H9 (cell line): ENCODE measurements around the gene COX6A1. TPM values are rescaled to one million over a fixed set of nuclear protein-coding genes. Genes with fewer than 3 reads are reported as not detected.
A peak's percentile ranks its signal among the peaks of the same experiment; 100 is the strongest.
"Not testable (repeated sequence)": the region's sequence is repeated elsewhere in the genome, so short reads cannot be mapped to it uniquely, and the experiment has no call there.

Experiments used
- DNase-seq: peaks from one replicate; pipeline ENCODE4 v3.0.0-alpha.2; 2017
- H2AFZ ChIP-seq: one replicate; pipeline ENCODE4 v1.6.1; 2013; ENCODE audit warnings: mild to moderate bottlenecking, low read length, control low read depth, moderate library complexity
- H2AK5ac ChIP-seq: 2 replicates; pipeline ENCODE4 v1.6.1; 2013; ENCODE audit warnings: low read length, control low read depth, mixed read lengths; ENCODE audit not compliant: insufficient read length
- H2BK120ac ChIP-seq: one replicate; pipeline ENCODE4 v1.6.1; 2013; ENCODE audit warnings: low read depth, mild to moderate bottlenecking, low read length, control low read depth, inconsistent platforms; ENCODE audit not compliant: poor library complexity, severe bottlenecking
- H2BK12ac ChIP-seq: 2 replicates; pipeline ENCODE4 v1.6.1; 2013; ENCODE audit warnings: low read length, control low read depth, mixed read lengths, low read depth; ENCODE audit not compliant: insufficient read length
- H2BK15ac ChIP-seq: 2 replicates; pipeline ENCODE4 v1.6.1; 2013; ENCODE audit warnings: low read depth, low read length, control low read depth
- H2BK20ac ChIP-seq: one replicate; pipeline ENCODE4 v1.6.1; 2013; ENCODE audit warnings: low read depth, mild to moderate bottlenecking, low read length, control low read depth, inconsistent platforms; ENCODE audit not compliant: poor library complexity, severe bottlenecking
- H2BK5ac ChIP-seq: 2 replicates; pipeline ENCODE4 v1.6.1; 2013; ENCODE audit warnings: low read length, control low read depth, mixed read lengths; ENCODE audit not compliant: insufficient read length
- H3K14ac ChIP-seq: 2 replicates; pipeline ENCODE4 v1.6.1; 2013; ENCODE audit warnings: low read length, control low read depth; ENCODE audit not compliant: insufficient read depth
- H3K18ac ChIP-seq: 2 replicates; pipeline ENCODE4 v1.6.1; 2013; ENCODE audit warnings: low read depth, mild to moderate bottlenecking, mixed read lengths, low read length, control low read depth; ENCODE audit not compliant: insufficient read length
- H3K23ac ChIP-seq: 2 replicates; pipeline ENCODE4 v1.6.1; 2013; ENCODE audit warnings: low read length, control low read depth, mixed read lengths, low read depth; ENCODE audit not compliant: insufficient read length
- H3K23me2 ChIP-seq: 2 replicates; pipeline ENCODE4 v1.6.1; 2013; ENCODE audit warnings: low read depth, mild to moderate bottlenecking, mixed read lengths, low read length, control low read depth; ENCODE audit not compliant: insufficient read length, poor library complexity, severe bottlenecking
- H3K27ac ChIP-seq: 2 replicates; pipeline ENCODE4 v1.5.1; 2013; ENCODE audit warnings: low read length, control low read depth, mixed read lengths, low read depth; ENCODE audit not compliant: insufficient read length
- H3K27me3 ChIP-seq: 2 replicates; pipeline ENCODE4 v1.6.1; 2013; ENCODE audit warnings: low read length, control low read depth, inconsistent platforms; ENCODE audit not compliant: insufficient read depth
- H3K4ac ChIP-seq: 2 replicates; pipeline ENCODE4 v1.6.1; 2013; ENCODE audit warnings: low read depth, mild to moderate bottlenecking, control low read depth, inconsistent platforms, low read length, moderate library complexity
- H3K4me1 ChIP-seq: 2 replicates; pipeline ENCODE4 v1.6.1; 2013; ENCODE audit warnings: low read length, control low read depth, inconsistent platforms; ENCODE audit not compliant: insufficient read depth
- H3K4me2 ChIP-seq: 2 replicates; pipeline ENCODE4 v1.6.1; 2013; ENCODE audit warnings: low read length, control low read depth, mixed read lengths; ENCODE audit not compliant: insufficient read length, insufficient read depth
- H3K56ac ChIP-seq: 2 replicates; pipeline ENCODE4 v1.6.1; 2013; ENCODE audit warnings: low read depth, mild to moderate bottlenecking, mixed read lengths, low read length, control low read depth; ENCODE audit not compliant: insufficient read length
- H3K79me1 ChIP-seq: 2 replicates; pipeline ENCODE4 v1.6.1; 2013; ENCODE audit warnings: low read depth, mild to moderate bottlenecking, moderate library complexity, low read length, control low read depth, inconsistent platforms; ENCODE audit not compliant: insufficient read depth, poor library complexity, severe bottlenecking
- H3K79me2 ChIP-seq: 2 replicates; pipeline ENCODE4 v1.6.1; 2013; ENCODE audit warnings: low read length, control low read depth, inconsistent platforms; ENCODE audit not compliant: insufficient read depth
- H3K9ac ChIP-seq: 2 replicates; pipeline ENCODE4 v1.6.1; 2013; ENCODE audit warnings: low read length, control low read depth, mixed read lengths; ENCODE audit not compliant: insufficient read length; ENCODE audit errors: extremely low read depth
- H3K9me3 ChIP-seq: one replicate; pipeline ENCODE4 v1.6.1; 2013; ENCODE audit warnings: low read depth, low read length, inconsistent platforms; ENCODE audit not compliant: control insufficient read depth
- H3T11ph ChIP-seq: one replicate; pipeline ENCODE4 v1.6.1; 2013; ENCODE audit warnings: mild to moderate bottlenecking, low read length, control low read depth, inconsistent platforms
- H4K20me1 ChIP-seq: one replicate; pipeline ENCODE4 v1.6.1; 2013; ENCODE audit not compliant: control insufficient read depth, insufficient read length, insufficient read depth
- H4K5ac ChIP-seq: 2 replicates; pipeline ENCODE4 v1.6.1; 2013; ENCODE audit warnings: low read depth, mild to moderate bottlenecking, mixed read lengths, low read length, control low read depth; ENCODE audit not compliant: insufficient read length
- H4K8ac ChIP-seq: replicated peaks from 2 replicates; pipeline ENCODE4 v1.6.1; 2013; ENCODE audit warnings: low read length, control low read depth, mixed read lengths, low read depth; ENCODE audit not compliant: insufficient read length
- H4K91ac ChIP-seq: 2 replicates; pipeline ENCODE4 v1.6.1; 2013; ENCODE audit warnings: low read depth, mild to moderate bottlenecking, moderate library complexity, mixed read lengths, low read length, control low read depth; ENCODE audit not compliant: insufficient read length
- H3K27ac Mint-ChIP-seq, 3 experiments: 2 replicates in 2 of 3; 3 replicates in 1 of 3; pipeline ENCODE4 v1.8.0; 2020 to 2021; ENCODE audit warnings: mixed read lengths in 3 of 3, mild to moderate bottlenecking in 1 of 3, moderate library complexity in 1 of 3
- H3K27me3 Mint-ChIP-seq: 2 replicates; pipeline ENCODE4 v1.8.0; 2021; ENCODE audit warnings: low read depth, mild to moderate bottlenecking, moderate library complexity, mixed read lengths
- H3K36me3 Mint-ChIP-seq, 3 experiments: 2 replicates in 2 of 3; 3 replicates in 1 of 3; pipeline ENCODE4 v1.8.0; 2020 to 2021; ENCODE audit warnings: low read depth in 3 of 3, mixed read lengths in 3 of 3; ENCODE audit not compliant: insufficient read depth in 1 of 3
- H3K4me1 Mint-ChIP-seq, 2 experiments: 2 replicates each; pipeline ENCODE4 v1.8.0; 2020; ENCODE audit warnings: mixed read lengths in 2 of 2
- H3K4me3 Mint-ChIP-seq, 2 experiments: 2 replicates in 1 of 2; 3 replicates in 1 of 2; pipeline ENCODE4 v1.8.0; 2020 to 2021; ENCODE audit warnings: mild to moderate bottlenecking in 2 of 2, mixed read lengths in 2 of 2, moderate library complexity in 1 of 2
- H3K9me3 Mint-ChIP-seq, 2 experiments: 2 replicates in 1 of 2; 3 replicates in 1 of 2; pipeline ENCODE4 v1.8.0; 2020; ENCODE audit warnings: mild to moderate bottlenecking in 2 of 2, mixed read lengths in 2 of 2, moderate library complexity in 1 of 2
- WGBS: extraction: QIAGEN DNeasy Blood & Tissue Kit; methylation state at CpG from one replicate; pipeline ENCODE4 v1.1.7; 2013; ENCODE audit warnings: missing lambda C conversion rate, low lambda C conversion rate, mixed read lengths; ENCODE audit not compliant: insufficient read length; ENCODE audit errors: extremely low coverage; 5-methylcytosine and 5-hydroxymethylcytosine counted together
- total RNA-seq: library from RNA; stranded (reverse); gene quantifications from 2 replicates; pipeline ENCODE4 v1.2.1, GENCODE V29; 2021
- TF ChIP-seq, protein P1 (sequence below): fragments of 200-600 bp; sonication (generic); conservative IDR thresholded peaks from 3 replicates; pipeline ENCODE4 v1.8.0; 2021; ENCODE audit warnings: antibody characterized with exemption, mild to moderate bottlenecking

COX6A1 gene
- total RNA-seq, 1 experiment from 2014 or later: 415 TPM

DNA sequence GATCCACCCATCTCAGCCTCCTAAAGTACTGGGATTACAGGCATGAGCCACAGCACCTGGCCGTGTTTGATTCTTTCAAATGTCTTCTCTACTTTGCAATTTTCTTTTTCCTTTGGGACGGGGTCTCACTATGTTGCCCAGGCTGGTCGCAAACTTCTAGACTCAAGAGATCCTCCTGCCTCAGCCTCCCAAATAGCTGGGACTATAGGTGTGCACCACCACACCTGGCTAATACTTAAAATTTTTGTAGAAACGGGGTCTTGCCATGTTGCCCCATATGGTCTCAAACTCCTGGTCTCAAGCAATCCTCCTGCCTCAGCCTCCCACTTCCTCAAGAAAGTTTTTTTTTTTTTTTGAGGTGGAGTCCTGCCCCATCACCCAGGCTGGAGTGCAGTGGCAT, 10.1 kb downstream of the COX6A1 start:
- Mint-ChIP-seq H3K27ac (no peak overlapping the region; a peak in 1 of 7 replicates), H3K4me3 (peak overlapping the region; percentile 40 to 98; a peak in 3 of 5 replicates)

DNA sequence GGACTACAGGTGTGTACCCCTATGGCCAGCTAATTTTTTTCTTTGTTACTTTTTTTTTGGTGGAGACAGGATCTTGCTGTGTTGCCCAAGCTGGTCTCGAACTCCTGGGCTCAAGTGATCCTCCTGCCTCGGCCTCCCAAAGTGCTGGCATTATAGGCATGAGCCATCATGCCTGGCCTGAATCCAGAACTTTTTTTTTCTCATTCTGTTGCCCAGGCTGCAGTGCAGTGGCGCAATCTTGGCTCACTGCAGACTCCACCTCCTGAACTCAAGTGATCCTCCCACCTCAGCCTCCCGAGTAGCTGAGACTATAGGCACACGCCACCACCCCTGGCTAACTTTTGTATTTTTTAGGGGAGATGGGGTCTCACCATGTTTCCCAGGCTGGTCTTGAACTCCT, 14.6 kb downstream of the COX6A1 start:
- H2AFZ ChIP-seq, H3K4me1 ChIP-seq, H3K9ac ChIP-seq, H2BK12ac ChIP-seq, H3K4ac ChIP-seq, H3K56ac ChIP-seq, H3T11ph ChIP-seq, H2BK15ac ChIP-seq, H3K27me3 ChIP-seq, H2BK120ac ChIP-seq, H4K5ac ChIP-seq, H3K23ac ChIP-seq, H3K9me3 ChIP-seq, H2BK20ac ChIP-seq, H4K20me1 ChIP-seq, DNase-seq, H3K14ac ChIP-seq, H3K27ac ChIP-seq, H3K23me2 ChIP-seq, H3K18ac ChIP-seq, H3K79me2 ChIP-seq, H3K79me1 ChIP-seq, H3K4me1 Mint-ChIP-seq, H4K8ac ChIP-seq, H4K91ac ChIP-seq, H3K27ac Mint-ChIP-seq, H3K4me3 Mint-ChIP-seq, H3K9me3 Mint-ChIP-seq, H2AK5ac ChIP-seq, H3K4me2 ChIP-seq, H2BK5ac ChIP-seq, H3K27me3 Mint-ChIP-seq: not testable (repeated sequence)
- no CpG with 5 or more reads among the region's 5 CpGs for WGBS
- H3K36me3 Mint-ChIP-seq: peaks cover 30 to 75% (median 48%) of the 10 kb centered on the region in 3 experiments; a peak in 6 of 7 replicates

More for the DNA sequence above, 10.1 kb downstream of the COX6A1 start:
- no peak overlapping the region for H3K56ac ChIP-seq
- H3T11ph ChIP-seq: no peak overlapping the region
- no peak overlapping the region for H4K91ac ChIP-seq
- H3K9ac ChIP-seq: no peak overlapping the region
- H4K5ac ChIP-seq: no peak overlapping the region
- H3K4ac ChIP-seq: no peak overlapping the region
- no peak overlapping the region for H4K8ac ChIP-seq
- Mint-ChIP-seq H3K9me3 (peaks cover 0 to 5% of the 10 kb centered on the region in 2 experiments; a peak in 2 of 5 replicates), H3K27me3 (no peaks in the 10 kb centered on the region; the same call in 1 of the 2 replicates), H3K36me3 (peaks cover 18 to 64% (median 44%) of the 10 kb centered on the region in 3 experiments; a peak in 6 of 7 replicates), H3K4me1 (peaks cover 12 to 15% of the 10 kb centered on the region in 2 experiments)
- H3K4me2 ChIP-seq: no peak overlapping the region
- H4K20me1 ChIP-seq: no peaks in the 10 kb centered on the region
- H3K18ac ChIP-seq: no peak overlapping the region
- H2BK15ac ChIP-seq: no peak overlapping the region
- no peak for DNase-seq
- H2AK5ac ChIP-seq: no peak overlapping the region
- H2BK120ac ChIP-seq: no peak overlapping the region
- TF ChIP-seq, protein P1, sequence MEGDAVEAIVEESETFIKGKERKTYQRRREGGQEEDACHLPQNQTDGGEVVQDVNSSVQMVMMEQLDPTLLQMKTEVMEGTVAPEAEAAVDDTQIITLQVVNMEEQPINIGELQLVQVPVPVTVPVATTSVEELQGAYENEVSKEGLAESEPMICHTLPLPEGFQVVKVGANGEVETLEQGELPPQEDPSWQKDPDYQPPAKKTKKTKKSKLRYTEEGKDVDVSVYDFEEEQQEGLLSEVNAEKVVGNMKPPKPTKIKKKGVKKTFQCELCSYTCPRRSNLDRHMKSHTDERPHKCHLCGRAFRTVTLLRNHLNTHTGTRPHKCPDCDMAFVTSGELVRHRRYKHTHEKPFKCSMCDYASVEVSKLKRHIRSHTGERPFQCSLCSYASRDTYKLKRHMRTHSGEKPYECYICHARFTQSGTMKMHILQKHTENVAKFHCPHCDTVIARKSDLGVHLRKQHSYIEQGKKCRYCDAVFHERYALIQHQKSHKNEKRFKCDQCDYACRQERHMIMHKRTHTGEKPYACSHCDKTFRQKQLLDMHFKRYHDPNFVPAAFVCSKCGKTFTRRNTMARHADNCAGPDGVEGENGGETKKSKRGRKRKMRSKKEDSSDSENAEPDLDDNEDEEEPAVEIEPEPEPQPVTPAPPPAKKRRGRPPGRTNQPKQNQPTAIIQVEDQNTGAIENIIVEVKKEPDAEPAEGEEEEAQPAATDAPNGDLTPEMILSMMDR: no peak
- no peaks in the 10 kb centered on the region for H3K27me3 ChIP-seq
- H3K79me2 ChIP-seq: peaks cover 14% of the 10 kb centered on the region; the same call in 1 of the 2 replicates
- no peaks in the 10 kb centered on the region; the same call in 1 of the 2 replicates for H3K4me1 ChIP-seq
- peaks cover 8% of the 10 kb centered on the region for H3K79me1 ChIP-seq
- H2BK5ac ChIP-seq: no peak overlapping the region
- H2AFZ ChIP-seq: no peak overlapping the region
- no peak overlapping the region for H2BK12ac ChIP-seq
- WGBS: no CpG with 5 or more reads among the region's 4 CpGs
- no peak overlapping the region for H2BK20ac ChIP-seq
- H3K23me2 ChIP-seq: peaks cover 6% of the 10 kb centered on the region
- no peak overlapping the region for H3K27ac ChIP-seq
- H3K9me3 ChIP-seq: no peaks in the 10 kb centered on the region
- H3K14ac ChIP-seq: no peak overlapping the region
- H3K23ac ChIP-seq: no peak overlapping the region
